Parathyroid adenoma (tissue), 2 donors: ENCODE measurements around the gene CX3CL1.

Source experiments
- H2AFZ ChIP-seq: fragments of 300-600 bp; sonication (generic); one replicate; pipeline ENCODE4 v1.7.0; 2017; ENCODE audit warnings: antibody characterized with exemption, mild to moderate bottlenecking
- H3K27ac ChIP-seq: fragments of 300-600 bp; sonication (generic); one replicate; pipeline ENCODE4 v1.7.0; 2017
- H3K27me3 ChIP-seq: fragments of 300-600 bp; sonication (generic); one replicate; pipeline ENCODE4 v1.7.0; 2017; ENCODE audit warnings: low read length; ENCODE audit not compliant: control insufficient read depth, insufficient read depth
- H3K36me3 ChIP-seq: fragments of 300-600 bp; sonication (generic); one replicate; pipeline ENCODE4 v1.7.0; 2017; ENCODE audit warnings: low read length; ENCODE audit not compliant: control insufficient read depth, insufficient read depth
- H3K4me1 ChIP-seq: fragments of 300-600 bp; sonication (generic); one replicate; pipeline ENCODE4 v1.7.0; 2017; ENCODE audit warnings: control low read depth
- H3K4me2 ChIP-seq: fragments of 300-600 bp; sonication (generic); one replicate; pipeline ENCODE4 v1.7.0; 2017; ENCODE audit warnings: low read length
- H3K4me3 ChIP-seq: fragments of 300-600 bp; sonication (generic); one replicate; pipeline ENCODE4 v1.7.0; 2017; ENCODE audit warnings: low read depth, low read length
- H3K79me2 ChIP-seq: fragments of 300-600 bp; sonication (generic); one replicate; pipeline ENCODE4 v1.7.0; 2017; ENCODE audit warnings: control low read depth
- H3K9ac ChIP-seq: fragments of 300-600 bp; sonication (generic); one replicate; pipeline ENCODE4 v1.7.0; 2017; ENCODE audit warnings: mild to moderate bottlenecking
- H3K9me3 ChIP-seq: fragments of 300-600 bp; sonication (generic); one replicate; pipeline ENCODE4 v1.7.0; 2017; ENCODE audit warnings: low read length; ENCODE audit not compliant: control insufficient read depth
- TF ChIP-seq, protein P1 (sequence below): fragments of 300-600 bp; sonication (generic); IDR thresholded peaks from one replicate; pipeline ENCODE4 v1.7.0; 2017; ENCODE audit warnings: antibody characterized with exemption, mild to moderate bottlenecking
- donor health status: primary hyperparathyroidism.

Gene CX3CL1

DNA sequence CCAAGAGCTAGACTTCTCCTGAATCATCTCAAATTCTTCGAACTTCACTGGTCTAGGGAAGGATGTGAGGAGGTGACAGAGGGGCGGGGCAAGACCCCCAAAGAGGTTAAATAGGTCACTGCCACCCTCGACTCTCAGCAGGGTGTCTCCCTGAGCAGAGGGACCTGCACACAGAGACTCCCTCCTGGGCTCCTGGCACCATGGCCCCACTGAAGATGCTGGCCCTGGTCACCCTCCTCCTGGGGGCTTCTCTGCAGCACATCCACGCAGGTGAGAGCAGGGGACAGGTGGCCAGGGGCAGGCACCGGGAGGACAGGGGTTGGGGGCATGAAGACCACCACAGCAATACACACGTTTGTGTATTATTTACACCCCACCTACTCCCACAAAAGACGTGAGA is 41.4 kb downstream of the CX3CL1 start:
- TF ChIP-seq, protein P1, sequence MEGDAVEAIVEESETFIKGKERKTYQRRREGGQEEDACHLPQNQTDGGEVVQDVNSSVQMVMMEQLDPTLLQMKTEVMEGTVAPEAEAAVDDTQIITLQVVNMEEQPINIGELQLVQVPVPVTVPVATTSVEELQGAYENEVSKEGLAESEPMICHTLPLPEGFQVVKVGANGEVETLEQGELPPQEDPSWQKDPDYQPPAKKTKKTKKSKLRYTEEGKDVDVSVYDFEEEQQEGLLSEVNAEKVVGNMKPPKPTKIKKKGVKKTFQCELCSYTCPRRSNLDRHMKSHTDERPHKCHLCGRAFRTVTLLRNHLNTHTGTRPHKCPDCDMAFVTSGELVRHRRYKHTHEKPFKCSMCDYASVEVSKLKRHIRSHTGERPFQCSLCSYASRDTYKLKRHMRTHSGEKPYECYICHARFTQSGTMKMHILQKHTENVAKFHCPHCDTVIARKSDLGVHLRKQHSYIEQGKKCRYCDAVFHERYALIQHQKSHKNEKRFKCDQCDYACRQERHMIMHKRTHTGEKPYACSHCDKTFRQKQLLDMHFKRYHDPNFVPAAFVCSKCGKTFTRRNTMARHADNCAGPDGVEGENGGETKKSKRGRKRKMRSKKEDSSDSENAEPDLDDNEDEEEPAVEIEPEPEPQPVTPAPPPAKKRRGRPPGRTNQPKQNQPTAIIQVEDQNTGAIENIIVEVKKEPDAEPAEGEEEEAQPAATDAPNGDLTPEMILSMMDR = no peak
- Histone ChIP-seq H3K9me3 (no peaks in the 10 kb centered on the region), H3K9ac (no peak overlapping the region), H3K4me1 (peaks cover 16% of the 10 kb centered on the region), H3K27me3 (no peaks in the 10 kb centered on the region), H3K27ac (no peak overlapping the region), H2AFZ (no peak overlapping the region), H3K4me3 (no peak overlapping the region), H3K36me3 (no peaks in the 10 kb centered on the region), H3K4me2 (no peak overlapping the region), H3K79me2 (no peaks in the 10 kb centered on the region)

DNA sequence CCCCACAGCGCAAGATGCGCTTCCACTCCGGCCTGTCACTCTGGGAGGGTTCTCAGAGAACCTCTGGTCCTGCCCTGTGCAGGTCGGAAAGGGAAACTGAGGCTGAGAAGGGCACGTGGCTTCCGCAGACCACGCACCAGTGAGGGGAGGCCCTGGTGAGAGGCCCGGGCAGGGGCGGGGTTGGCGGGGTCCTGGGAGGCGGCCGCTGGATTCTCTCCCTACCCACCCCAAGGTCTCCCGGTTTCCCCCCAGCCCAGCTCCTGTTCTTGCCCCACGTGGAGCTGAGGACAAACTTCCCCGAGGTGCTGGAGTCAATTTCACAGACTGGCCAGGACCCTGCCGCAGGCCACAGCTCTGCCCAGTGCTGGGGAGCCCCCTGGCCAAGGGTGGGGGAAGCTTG is 43.8 kb downstream of the CX3CL1 start:
- no peak overlapping the region for H3K27ac ChIP-seq
- no peaks in the 10 kb centered on the region for H3K79me2 ChIP-seq
- no peaks in the 10 kb centered on the region for H3K36me3 ChIP-seq
- no peak overlapping the region for H3K9ac ChIP-seq
- H3K4me1 ChIP-seq = peaks cover 16% of the 10 kb centered on the region
- no peak overlapping the region for H3K4me2 ChIP-seq
- no peaks in the 10 kb centered on the region for H3K9me3 ChIP-seq
- no peaks in the 10 kb centered on the region for H3K27me3 ChIP-seq
- no peak overlapping the region for H3K4me3 ChIP-seq
- no peak overlapping the region for H2AFZ ChIP-seq
- TF ChIP-seq, protein P1 = no peak

DNA sequence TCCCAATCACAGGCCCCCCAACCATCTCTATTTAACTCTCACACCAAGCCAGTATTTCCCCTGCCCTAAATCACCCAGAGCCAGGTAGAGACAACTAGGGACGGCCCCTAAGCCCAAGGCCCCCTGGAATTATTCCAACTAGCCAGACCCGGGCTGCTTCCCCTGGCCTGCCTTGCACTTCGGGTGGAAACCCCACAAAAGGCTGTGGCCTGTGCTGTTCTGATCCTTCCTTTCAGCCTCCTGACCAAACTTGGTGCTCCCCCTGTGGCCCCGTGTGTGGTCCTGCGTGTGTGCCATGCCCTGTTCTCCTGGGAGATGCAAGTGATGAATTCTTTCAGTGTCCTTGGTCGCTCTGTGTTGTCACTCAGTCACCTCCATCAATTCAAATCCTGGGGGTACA is 47.2 kb downstream of the CX3CL1 start:
- Histone ChIP-seq H3K27ac (no peak overlapping the region), H3K4me3 (no peak overlapping the region), H3K4me2 (no peak overlapping the region), H3K79me2 (no peaks in the 10 kb centered on the region), H3K27me3 (no peaks in the 10 kb centered on the region), H3K9ac (no peak overlapping the region), H3K9me3 (no peaks in the 10 kb centered on the region), H3K36me3 (no peaks in the 10 kb centered on the region), H3K4me1 (peaks cover 16% of the 10 kb centered on the region), H2AFZ (no peak overlapping the region)
- TF ChIP-seq, protein P1 = no peak

DNA sequence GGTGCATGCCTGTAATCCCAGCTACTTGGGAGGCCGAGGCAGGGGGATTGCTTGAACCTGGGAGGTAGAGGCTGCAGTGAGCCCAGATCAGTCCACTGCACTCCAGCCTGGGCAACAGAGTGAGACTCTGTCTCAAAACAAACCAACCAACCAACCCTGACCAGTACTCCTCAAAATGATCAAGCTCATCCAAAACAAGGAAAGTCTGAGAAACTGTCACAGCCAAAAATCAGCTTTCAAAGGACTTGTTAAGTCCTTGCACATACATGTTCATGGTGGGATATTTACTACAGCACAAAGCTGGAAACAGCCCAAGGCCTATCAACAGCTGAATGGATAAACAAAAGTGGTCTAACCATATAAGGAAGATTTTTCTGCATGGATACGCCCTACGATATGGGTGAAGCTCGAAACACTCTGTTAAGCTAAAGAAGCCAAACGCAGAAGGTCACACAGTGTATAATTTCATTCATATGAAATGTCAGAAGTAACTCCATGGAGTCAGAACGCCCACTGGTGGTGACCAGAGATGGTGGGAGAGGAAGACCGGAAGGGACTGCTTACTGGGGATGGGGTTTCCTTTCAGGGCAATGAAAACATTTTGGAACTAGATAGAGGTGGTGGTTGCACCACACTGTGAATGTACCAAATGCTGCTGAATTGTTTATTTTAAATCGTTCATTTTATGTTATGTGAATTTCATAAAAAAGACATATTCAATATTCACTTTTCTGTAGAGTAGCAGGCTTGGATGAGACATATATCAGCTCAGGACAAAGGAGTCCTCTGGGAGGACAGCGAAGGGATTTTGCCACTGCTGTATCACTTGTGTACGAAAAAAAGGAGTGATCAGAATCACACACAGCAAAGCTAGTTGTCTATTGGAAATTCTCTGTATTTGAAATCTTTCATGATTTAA is 50.0 kb downstream of the CX3CL1 start:
- no peak overlapping the region for H3K9ac ChIP-seq
- no peak overlapping the region for H3K4me3 ChIP-seq
- H3K4me2 ChIP-seq = no peak overlapping the region
- peak overlapping the region; percentile 18 for H2AFZ ChIP-seq
- H3K9me3 ChIP-seq = no peaks in the 10 kb centered on the region
- peaks cover 11% of the 10 kb centered on the region for H3K4me1 ChIP-seq
- H3K79me2 ChIP-seq = no peaks in the 10 kb centered on the region
- H3K27me3 ChIP-seq = no peaks in the 10 kb centered on the region
- H3K36me3 ChIP-seq = no peaks in the 10 kb centered on the region
- TF ChIP-seq, protein P1 = peak; percentile 68
- no peak overlapping the region for H3K27ac ChIP-seq

DNA sequence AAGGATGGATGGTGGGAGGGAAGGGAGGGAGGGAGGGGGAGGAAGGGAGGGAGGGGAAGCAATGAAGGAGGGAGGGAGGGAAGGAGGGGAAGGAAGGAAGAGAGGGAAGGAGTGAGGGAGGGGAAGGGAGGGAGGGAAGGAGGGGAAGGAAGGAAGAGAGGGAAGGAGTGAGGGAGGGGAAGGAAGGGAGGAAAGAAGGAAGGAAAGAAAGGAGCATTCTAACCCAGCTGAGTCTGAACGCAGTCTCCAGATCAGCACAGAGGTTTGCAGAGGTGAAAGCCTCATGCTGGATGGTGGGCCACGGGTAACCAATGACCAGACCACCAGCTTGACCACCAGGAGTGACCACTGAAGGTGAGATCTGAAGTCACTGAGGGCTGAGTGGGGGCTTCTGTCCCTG is 50.9 kb downstream of the CX3CL1 start:
- no peaks in the 10 kb centered on the region for H3K79me2 ChIP-seq
- H3K4me1 ChIP-seq = peaks cover 4% of the 10 kb centered on the region
- no peak overlapping the region for H2AFZ ChIP-seq
- TF ChIP-seq, protein P1 = no peak
- no peaks in the 10 kb centered on the region for H3K27me3 ChIP-seq
- no peak overlapping the region for H3K4me3 ChIP-seq
- no peak overlapping the region for H3K9ac ChIP-seq
- no peaks in the 10 kb centered on the region for H3K9me3 ChIP-seq
- no peak overlapping the region for H3K4me2 ChIP-seq
- no peaks in the 10 kb centered on the region for H3K36me3 ChIP-seq
- no peak overlapping the region for H3K27ac ChIP-seq
